Hepatocyte (in vitro differentiated cells): ENCODE measurements around the gene STAT5A. TPM values are rescaled to one million over a fixed set of nuclear protein-coding genes. Genes with fewer than 3 reads are reported as not detected.

Experiments
- DNase-seq: peaks from one replicate; pipeline ENCODE4 v3.0.0-alpha.2; 2016; ENCODE audit warnings: low spot score
- H2AFZ ChIP-seq: fragments of 200-600 bp; sonication (generic); 2 replicates; pipeline ENCODE4 v1.6.0; 2016; ENCODE audit warnings: antibody characterized with exemption, mild to moderate bottlenecking
- H3K27ac ChIP-seq: fragments of 200-600 bp; sonication (generic); 2 replicates; pipeline ENCODE4 v1.5.1; 2016; ENCODE audit warnings: mild to moderate bottlenecking
- H3K27me3 ChIP-seq: fragments of 200-600 bp; sonication (generic); 2 replicates; pipeline ENCODE4 v1.6.1; 2016
- H3K36me3 ChIP-seq: fragments of 200-600 bp; sonication (generic); replicated peaks from 2 replicates; pipeline ENCODE4 v1.5.1; 2016; ENCODE audit warnings: low read depth; ENCODE audit not compliant: insufficient read depth
- H3K4me1 ChIP-seq: fragments of 200-600 bp; sonication (generic); 2 replicates; pipeline ENCODE4 v1.5.1; 2016; ENCODE audit warnings: mild to moderate bottlenecking, moderate library complexity; ENCODE audit not compliant: insufficient read depth
- H3K4me2 ChIP-seq: fragments of 200-600 bp; sonication (generic); 2 replicates; pipeline ENCODE4 v1.6.0; 2016
- H3K4me3 ChIP-seq: fragments of 200-600 bp; sonication (generic); 2 replicates; pipeline ENCODE4 v1.5.1; 2016; ENCODE audit warnings: mild to moderate bottlenecking
- H3K79me2 ChIP-seq: fragments of 200-600 bp; sonication (generic); 2 replicates; pipeline ENCODE4 v1.6.0; 2017; ENCODE audit warnings: mild to moderate bottlenecking
- H3K9me2 ChIP-seq: fragments of 200-600 bp; sonication (generic); replicated peaks from 2 replicates; pipeline ENCODE4 v1.6.0; 2017; ENCODE audit warnings: mild to moderate bottlenecking; ENCODE audit not compliant: insufficient read depth
- H3K9me3 ChIP-seq: fragments of 200-600 bp; sonication (generic); 2 replicates; pipeline ENCODE4 v1.5.1; 2016; ENCODE audit warnings: low read depth, mild to moderate bottlenecking
- H4K20me1 ChIP-seq: fragments of 200-600 bp; sonication (generic); 2 replicates; pipeline ENCODE4 v1.6.0; 2016; ENCODE audit warnings: mild to moderate bottlenecking; ENCODE audit not compliant: insufficient read depth, poor library complexity, severe bottlenecking
- EZH2 ChIP-seq: fragments of 200-600 bp; sonication (generic); IDR thresholded peaks from 2 replicates; pipeline ENCODE4 v1.6.1; 2016; ENCODE audit warnings: antibody characterized with exemption, mild to moderate bottlenecking, borderline replicate concordance
- EZH2phosphoT487 ChIP-seq: fragments of 200-600 bp; sonication (generic); IDR thresholded peaks from one replicate; pipeline ENCODE4 v1.6.1; 2018; ENCODE audit warnings: antibody characterized with exemption, mild to moderate bottlenecking, low read depth, moderate library complexity; ENCODE audit not compliant: unreplicated experiment, severe bottlenecking
- WGBS: methylation state at CpG from one replicate; pipeline ENCODE4 v1.1.6; 2016; ENCODE audit warnings: low lambda C conversion rate; ENCODE audit errors: missing lambda C conversion rate; 5-methylcytosine and 5-hydroxymethylcytosine counted together
- polyA plus RNA-seq: library from polyadenylated mRNA; unstranded; fragments of >200 nt; fragmentation: Nextera tagmentation; extraction: Ambion mirVana; gene quantifications from 2 replicates; pipeline ENCODE4 v1.2.1, GENCODE V29; 2016
- total RNA-seq: library from RNA; depleted of rRNA; stranded (reverse); fragments of >200 nt; gene quantifications from 2 replicates; pipeline ENCODE4 v1.2.3, GENCODE V29; 2014
- TF ChIP-seq, protein P1 (sequence below): fragments of 200-600 bp; sonication (generic); IDR thresholded peaks from 2 replicates; pipeline ENCODE4 v1.5.1; 2016; ENCODE audit warnings: antibody characterized with exemption, mild to moderate bottlenecking; ENCODE audit not compliant: poor library complexity

Gene STAT5A
- total and polyA plus RNA-seq, 2 experiments from 2014 or later: 5.5 to 6.1 TPM

DNA sequence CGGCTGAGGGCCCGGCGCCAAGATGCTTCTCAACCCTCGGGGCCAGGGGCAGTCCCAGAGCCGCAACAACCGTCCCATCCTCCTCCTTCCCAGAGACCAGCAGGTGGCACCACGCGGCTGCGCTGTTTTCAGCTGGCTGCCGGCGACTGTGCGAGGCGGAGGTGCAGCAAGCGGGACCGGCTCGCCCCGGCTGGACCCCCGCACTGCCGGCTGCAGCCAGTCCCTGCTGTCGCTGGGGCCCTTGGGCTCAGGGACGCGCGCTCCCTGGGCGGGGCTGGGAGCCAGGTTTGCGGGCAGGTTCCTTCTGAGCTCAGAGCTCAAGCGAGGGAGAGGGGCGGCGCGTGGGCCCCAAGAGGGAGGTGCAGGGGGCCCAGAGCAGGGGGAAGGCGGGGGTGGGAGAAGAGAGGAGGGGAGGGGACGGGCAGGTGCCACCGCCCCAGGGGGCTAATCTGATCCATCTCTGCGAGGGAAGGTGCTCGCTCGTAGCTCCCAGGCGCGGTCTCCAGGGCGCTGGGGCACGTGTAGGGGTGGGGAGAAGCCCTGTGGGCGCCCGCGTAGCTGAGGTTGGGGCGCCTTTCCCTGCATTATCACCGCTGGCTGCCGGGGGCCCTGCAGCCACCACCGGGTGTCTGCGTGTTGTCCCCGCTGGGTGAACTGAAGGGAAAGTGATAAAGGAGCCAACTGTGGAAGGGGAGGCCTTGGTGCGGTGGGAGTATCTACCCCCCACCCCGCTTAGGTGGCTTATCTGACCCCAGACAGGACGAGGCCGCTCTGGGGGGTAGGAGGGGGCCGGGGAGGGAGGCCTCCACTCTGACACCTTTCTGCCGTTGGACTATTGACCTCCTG, 24.2 kb downstream of the STAT5A start:
- Histone ChIP-seq H3K27ac (peak overlapping the region; percentile 88), H3K9me2 (no peaks in the 10 kb centered on the region), H3K79me2 (peaks cover 4% of the 10 kb centered on the region), H3K4me3 (no peak overlapping the region), H3K36me3 (no peaks in the 10 kb centered on the region), H3K27me3 (no peaks in the 10 kb centered on the region), H2AFZ (no peak overlapping the region), H4K20me1 (no peaks in the 10 kb centered on the region), H3K4me2 (peak overlapping the region; percentile 71), H3K9me3 (no peaks in the 10 kb centered on the region), H3K4me1 (peaks cover 44% of the 10 kb centered on the region)
- TF ChIP-seq EZH2phosphoT487: no peak
- TF ChIP-seq, protein P1, sequence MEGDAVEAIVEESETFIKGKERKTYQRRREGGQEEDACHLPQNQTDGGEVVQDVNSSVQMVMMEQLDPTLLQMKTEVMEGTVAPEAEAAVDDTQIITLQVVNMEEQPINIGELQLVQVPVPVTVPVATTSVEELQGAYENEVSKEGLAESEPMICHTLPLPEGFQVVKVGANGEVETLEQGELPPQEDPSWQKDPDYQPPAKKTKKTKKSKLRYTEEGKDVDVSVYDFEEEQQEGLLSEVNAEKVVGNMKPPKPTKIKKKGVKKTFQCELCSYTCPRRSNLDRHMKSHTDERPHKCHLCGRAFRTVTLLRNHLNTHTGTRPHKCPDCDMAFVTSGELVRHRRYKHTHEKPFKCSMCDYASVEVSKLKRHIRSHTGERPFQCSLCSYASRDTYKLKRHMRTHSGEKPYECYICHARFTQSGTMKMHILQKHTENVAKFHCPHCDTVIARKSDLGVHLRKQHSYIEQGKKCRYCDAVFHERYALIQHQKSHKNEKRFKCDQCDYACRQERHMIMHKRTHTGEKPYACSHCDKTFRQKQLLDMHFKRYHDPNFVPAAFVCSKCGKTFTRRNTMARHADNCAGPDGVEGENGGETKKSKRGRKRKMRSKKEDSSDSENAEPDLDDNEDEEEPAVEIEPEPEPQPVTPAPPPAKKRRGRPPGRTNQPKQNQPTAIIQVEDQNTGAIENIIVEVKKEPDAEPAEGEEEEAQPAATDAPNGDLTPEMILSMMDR: peak; percentile 66
- WGBS: 18% methylated on average over 36 of the region's 54 CpGs
- peak; percentile 93 for DNase-seq

DNA sequence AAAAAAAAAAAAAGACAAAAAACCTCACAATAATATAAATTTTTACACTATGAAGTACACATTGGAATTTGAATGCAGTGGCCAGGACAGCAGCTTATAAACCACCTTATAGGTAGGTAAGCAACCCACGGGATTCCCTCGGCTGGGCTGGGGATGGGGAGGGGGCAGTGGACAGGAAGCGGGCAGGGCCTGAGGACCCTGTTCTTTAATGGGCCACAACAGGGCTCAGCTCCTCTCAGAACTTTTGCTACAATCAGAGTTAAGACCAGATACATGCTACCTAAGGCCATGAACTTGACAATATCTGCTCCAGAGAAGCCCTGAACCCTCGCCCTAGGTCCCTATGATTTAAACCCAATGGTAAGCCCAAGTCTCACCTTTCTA, 25.1 kb downstream of the STAT5A start:
- no peaks in the 10 kb centered on the region for H3K9me3 ChIP-seq
- H3K27ac ChIP-seq: peak overlapping the region; percentile 88
- peaks cover 4% of the 10 kb centered on the region for H3K79me2 ChIP-seq
- H3K36me3 ChIP-seq: no peaks in the 10 kb centered on the region
- H3K4me1 ChIP-seq: peaks cover 44% of the 10 kb centered on the region
- no peaks in the 10 kb centered on the region for H3K27me3 ChIP-seq
- WGBS: 87% methylated on average over 4 of the region's 4 CpGs
- H3K4me3 ChIP-seq: no peak overlapping the region
- TF ChIP-seq EZH2phosphoT487 (no peak), EZH2 (no peak)
- TF ChIP-seq, protein P1: no peak
- H4K20me1 ChIP-seq: no peaks in the 10 kb centered on the region
- H3K9me2 ChIP-seq: no peaks in the 10 kb centered on the region
- H2AFZ ChIP-seq: no peak overlapping the region
- no peak for DNase-seq
- H3K4me2 ChIP-seq: no peak overlapping the region

DNA sequence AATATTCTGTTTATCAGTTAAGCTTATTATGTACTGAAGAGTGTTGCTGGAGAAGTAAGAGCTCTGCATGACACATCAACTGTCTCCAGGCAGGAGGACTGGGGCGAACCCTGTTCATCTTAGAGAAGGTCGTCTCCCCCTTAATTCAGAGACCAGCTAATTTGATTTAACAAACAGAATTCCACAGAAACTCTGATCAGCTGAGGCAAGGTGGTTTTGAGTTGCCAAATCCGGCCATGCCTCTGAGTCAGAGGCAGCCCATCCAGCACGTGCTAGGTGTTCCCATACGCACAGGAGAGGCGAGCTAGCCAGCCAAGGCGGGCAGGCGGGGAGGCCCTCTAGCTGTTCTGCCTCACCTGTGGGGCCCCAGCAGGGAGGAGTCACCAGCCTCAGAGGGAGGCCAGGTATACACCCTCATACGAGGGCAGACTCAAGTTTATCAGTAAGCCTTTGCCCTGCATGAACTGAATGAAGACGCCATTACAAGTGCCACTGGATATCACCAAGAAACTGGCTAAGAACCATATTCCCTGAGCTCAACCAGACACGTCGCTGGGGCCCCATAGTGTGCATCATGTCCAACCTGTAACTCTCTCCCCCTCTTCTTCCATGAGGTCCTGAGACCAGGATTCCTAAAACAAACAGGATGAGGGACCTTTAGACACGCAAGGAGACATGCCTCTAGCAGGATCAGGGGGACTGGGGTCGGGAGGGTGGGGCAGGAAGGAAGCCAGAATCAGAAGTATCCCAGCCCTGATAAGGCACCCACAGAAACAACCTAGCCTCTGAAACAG, 25.7 kb downstream of the STAT5A start:
- Histone ChIP-seq H3K4me2 (no peak overlapping the region), H4K20me1 (no peaks in the 10 kb centered on the region), H3K27ac (peak overlapping the region; percentile 88), H3K9me2 (no peaks in the 10 kb centered on the region), H3K27me3 (no peaks in the 10 kb centered on the region), H3K4me1 (peaks cover 44% of the 10 kb centered on the region), H2AFZ (no peak overlapping the region), H3K4me3 (no peak overlapping the region), H3K9me3 (no peaks in the 10 kb centered on the region), H3K36me3 (no peaks in the 10 kb centered on the region), H3K79me2 (peaks cover 4% of the 10 kb centered on the region)
- WGBS: 77% methylated on average over 14 of the region's 14 CpGs
- TF ChIP-seq, protein P1: no peak
- no peak for TF ChIP-seq EZH2phosphoT487
- no peak for TF ChIP-seq EZH2
- peak; percentile 76 for DNase-seq
